Tibial artery (tissue), 4 donors: ENCODE data around the gene IFRD2.

Source experiments
- DNase-seq, 2 donors: peaks; one replicate each; pipeline ENCODE4 v3.0.0-alpha.2; 2019
- H3K27ac ChIP-seq, 2 donors: fragments of 200-600 bp; sonication (generic) in 1 of 2; 1 replicate in 1 of 2; 2 replicates in 1 of 2; pipeline ENCODE4 v1.5.1; 2018 to 2019; ENCODE audit warnings: mild to moderate bottlenecking in 1 of 2
- H3K27me3 ChIP-seq, 2 donors: fragments of 200-600 bp; sonication (generic) in 1 of 2; one replicate each; pipeline versions ENCODE4 v1.5.1 to v1.6.0; 2016 to 2019
- H3K36me3 ChIP-seq, 3 donors: fragments of 200-600 bp; sonication (generic) in 2 of 3; one replicate each; pipeline ENCODE4 v1.5.1; 2016 to 2019; ENCODE audit warnings: mild to moderate bottlenecking in 2 of 3
- H3K4me1 ChIP-seq, 4 donors: fragments of 200-600 bp; sonication (generic) in 2 of 4; 1 replicate in 3 of 4; 2 replicates in 1 of 4; pipeline ENCODE4 v1.5.1; 2016 to 2019
- H3K4me3 ChIP-seq, 2 donors: fragments of 200-600 bp; sonication (generic) in 1 of 2; 1 replicate in 1 of 2; 2 replicates in 1 of 2; pipeline ENCODE4 v1.5.1; 2018 to 2019; ENCODE audit warnings: mild to moderate bottlenecking in 2 of 2
- H3K9me3 ChIP-seq, 3 donors: fragments of 200-600 bp; sonication (generic) in 1 of 3; one replicate each; pipeline ENCODE4 v1.5.1; 2016 to 2019
- CTCF ChIP-seq, 2 experiments: fragments of 200-600 bp in 1 of 2; fragments of 450-650 bp in 1 of 2; IDR thresholded peaks; one replicate each; pipeline ENCODE4 v1.5.1; 2017 to 2019; ENCODE audit warnings: antibody characterized with exemption in 2 of 2, mild to moderate bottlenecking in 1 of 2, moderate library complexity in 1 of 2
- intact Hi-C: fragments of 100-400 bp; cut with DNase I; formaldehyde crosslinking; loops from one replicate; pipeline ENCODE4 v1.15.0; 2023; ENCODE audit warnings: low total_unique reads

The IFRD2 gene

GRCh38 chr3:50323092-50323600 is 30.9 kb upstream of the IFRD2 start:
- Histone ChIP-seq H3K27me3 (no peaks in the 10 kb centered on the region), H3K9me3 (no peaks in the 10 kb centered on the region), H3K36me3 (peaks cover 7 to 31% (median 18%) of the 10 kb centered on the region in 3 donors), H3K4me1 (peaks cover 0 to 65% (median 40%) of the 10 kb centered on the region in 4 donors), H3K27ac (peak overlapping the region; percentile 93), H3K4me3 (no peak overlapping the region)
- intact Hi-C loops, result no loop called here
- peak in 1 of 2 donors; percentile 70 for DNase-seq
- TF ChIP-seq CTCF (IDR thresholded peaks at IDR 0.05), result no peak

GRCh38 chr3:50322386-50323091 is 30.3 kb upstream of the IFRD2 start, which contains the start of gene HYAL2:
TSS of gene HYAL2 (minus strand) at chr3:50322745. CDS start at chr3:50320489, 2,256 bp downstream.
- DNase-seq, result peak in 1 of 2 donors; percentile 77
- H3K27ac ChIP-seq, result peak within 1 kb of the TSS; percentile 93
- H3K9me3 ChIP-seq, result no peaks in the 10 kb centered on the region
- peak within 1 kb of the TSS; percentile 70 to 89 for H3K4me3 ChIP-seq
- H3K36me3 ChIP-seq, result peaks cover 7 to 36% (median 24%) of the 10 kb centered on the region in 3 donors
- intact Hi-C loops, result no loop called here
- no peak for TF ChIP-seq CTCF (IDR thresholded peaks at IDR 0.05)
- H3K4me1 ChIP-seq, result peaks cover 0 to 68% (median 41%) of the 10 kb centered on the region in 4 donors
- H3K27me3 ChIP-seq, result no peaks in the 10 kb centered on the region

- intact Hi-C loops, result no loop called here
- Histone ChIP-seq H3K9me3 (no peaks in the 10 kb centered on the region), H3K36me3 (peaks cover 7 to 36% (median 29%) of the 10 kb centered on the region in 3 donors), H3K27me3 (no peaks in the 10 kb centered on the region), H3K4me1 (peaks cover 0 to 68% (median 36%) of the 10 kb centered on the region in 4 donors), H3K27ac (peak overlapping the region; percentile 93), H3K4me3 (peak overlapping the region; percentile 70 to 89)
- no peak for DNase-seq
- no peak for TF ChIP-seq CTCF (IDR thresholded peaks at IDR 0.05)
These were observed 29.8 kb upstream of the IFRD2 start for GRCh38 chr3:50322115-50322385.

- DNase-seq, result peak; percentile 90 to 94
- intact Hi-C loops, result loop anchor here (2.0 kb wide), 1 partner anchor 21 kb away; no protein-coding TSS in a partner anchor
- TF ChIP-seq CTCF (IDR thresholded peaks at IDR 0.05), result peak; percentile 38 to 44
- H3K4me3 ChIP-seq, result peak overlapping the region; percentile 70 to 89
- H3K4me1 ChIP-seq, result peaks cover 0 to 67% (median 31%) of the 10 kb centered on the region in 4 donors
- H3K9me3 ChIP-seq, result no peaks in the 10 kb centered on the region
- H3K36me3 ChIP-seq, result peaks cover 7 to 33% (median 33%) of the 10 kb centered on the region in 3 donors
- no peaks in the 10 kb centered on the region for H3K27me3 ChIP-seq
- peak overlapping the region; percentile 93 for H3K27ac ChIP-seq
These were observed 29.3 kb upstream of the IFRD2 start for GRCh38 chr3:50321336-50322114.

- Histone ChIP-seq H3K27me3 (no peaks in the 10 kb centered on the region), H3K36me3 (peaks cover 6 to 29% (median 26%) of the 10 kb centered on the region in 3 donors), H3K9me3 (no peaks in the 10 kb centered on the region), H3K27ac (peak overlapping the region; percentile 93), H3K4me1 (peaks cover 0 to 63% (median 30%) of the 10 kb centered on the region in 4 donors), H3K4me3 (peak overlapping the region; percentile 70 to 89)
- peak; percentile 71 to 87 for DNase-seq
- peak in 1 of 2 experiments; percentile 5 for TF ChIP-seq CTCF (IDR thresholded peaks at IDR 0.05)
- intact Hi-C loops, result loop anchor here (2.0 kb wide), 1 partner anchor 20 kb away; no protein-coding TSS in a partner anchor
These were observed 28.7 kb upstream of the IFRD2 start for GRCh38 chr3:50320853-50321335.
